BJ (cell line): ENCODE data around the gene CORO6. TPM values are rescaled to one million over a fixed set of nuclear protein-coding genes. Genes with fewer than 3 reads are reported as not detected.

Experiments used
- CTCF ChIA-PET: fragments of 350-600 bp; formaldehyde crosslinking; extraction: SDS; loops from one replicate; lab custom pipeline; 2021; ENCODE audit warnings: antibody characterized with exemption, inconsistent platforms; lab: Yijun Ruan, JAX
- POLR2A ChIA-PET: fragments of 300-600 bp; sonication (Branson Sonifier 250); formaldehyde crosslinking; extraction: SDS; loops from one replicate; lab custom pipeline; 2021; ENCODE audit warnings: antibody characterized with exemption; lab: Charles Lee
- DNase-seq: peaks from one replicate; pipeline ENCODE4 v3.0.0-alpha.2; 2011; ENCODE audit warnings: low read depth
- H3K27me3 ChIP-seq: 2 replicates; pipeline ENCODE4 v1.6.0; 2011; ENCODE audit warnings: low read length; ENCODE audit not compliant: control insufficient read depth, insufficient read depth
- H3K36me3 ChIP-seq: 2 replicates; pipeline ENCODE4 v1.5.1; 2011; ENCODE audit warnings: low read length; ENCODE audit not compliant: control insufficient read depth, insufficient read depth
- H3K4me3 ChIP-seq: 2 replicates; pipeline ENCODE4 v1.5.1; 2011; ENCODE audit warnings: low read depth, mild to moderate bottlenecking, control low read depth, low read length
- polyA plus RNA-seq: library from polyadenylated mRNA; depleted of rRNA; stranded (reverse); fragments of >200 nt; gene quantifications from 2 replicates; pipeline ENCODE4 v1.2.3, GENCODE V29; 2011; rRNA removed
- small RNA-seq: library from RNA; depleted of rRNA; stranded (forward); fragments of <200 nt; gene quantifications from one replicate; pipeline ENCODE3, GENCODE V24; 2012; ENCODE audit warnings: low replicate concordance, low read depth; ENCODE audit not compliant: insufficient read length
- TF ChIP-seq, protein P1 (sequence below): IDR thresholded peaks from 2 replicates; pipeline ENCODE4 v1.5.1; 2011; ENCODE audit warnings: low read depth, mild to moderate bottlenecking, control low read depth, inconsistent platforms, low read length, moderate library complexity; ENCODE audit not compliant: insufficient read depth

The CORO6 gene
- polyA plus RNA-seq, 1 experiment, result 19.3 TPM

GRCh38 chr17:29566473-29567303 lies 56.0 kb downstream of the CORO6 start, which contains the start of gene ABHD15:
Gene ABHD15, minus strand, starts transcription at chr17:29567037. Its CDS starts 71 bp downstream, at chr17:29566966.
- POLR2A ChIA-PET, result interaction anchor here (0.6 kb wide), 1 partner anchor 195 kb away, joined by 4 read pairs; no protein-coding TSS in a partner anchor

DNA sequence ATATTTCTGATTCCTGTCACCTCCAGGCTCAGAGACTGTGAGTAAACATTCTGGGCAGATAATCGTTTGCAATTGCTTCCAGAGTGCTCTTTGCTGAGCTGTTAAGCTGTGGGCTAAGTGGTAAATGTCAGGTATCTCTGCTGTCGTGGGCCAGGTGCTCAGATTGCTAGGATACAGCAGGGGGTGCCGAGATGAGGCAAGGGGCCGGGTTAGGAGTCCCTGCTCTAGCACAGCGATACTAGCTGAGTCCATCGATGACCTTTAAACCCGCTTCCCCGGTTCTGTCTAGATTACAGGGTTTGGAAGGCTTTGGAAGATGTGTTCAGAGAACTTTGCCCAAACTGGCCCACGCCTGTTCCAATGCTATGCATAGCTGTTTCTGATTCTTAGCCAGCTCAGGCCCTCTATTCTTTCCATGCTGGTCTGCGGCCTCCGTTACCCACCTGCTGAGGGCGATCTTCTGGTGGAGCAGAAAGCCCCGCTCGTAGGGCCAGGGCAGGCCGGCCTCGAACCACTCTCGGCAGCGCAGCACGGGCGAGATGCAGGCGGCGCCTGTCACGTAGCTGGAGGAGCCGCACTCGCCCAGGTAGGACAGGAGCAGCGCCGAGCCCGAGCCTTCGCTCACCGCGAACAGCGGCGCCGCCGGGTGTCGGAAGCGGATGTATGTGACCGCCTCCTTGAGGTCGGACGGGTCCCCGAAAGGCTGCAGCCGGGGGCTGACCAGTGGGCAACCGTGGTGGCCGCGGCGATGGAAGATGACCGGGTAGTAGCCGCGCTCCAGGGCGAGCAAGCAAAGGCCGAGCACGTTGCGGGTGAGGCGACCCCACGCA lies 56.9 kb downstream of the CORO6 start:
- H3K27me3 ChIP-seq, result no peaks in the 10 kb centered on the region
- no peak for DNase-seq
- ChIA-PET POLR2A (no interaction called here), CTCF (interaction anchor here (0.9 to 4.7 kb wide), 7 partner anchors 10 to 442 kb away, joined by 3 to 30 read pairs (median 4); no protein-coding TSS in a partner anchor)
- peak overlapping the region; percentile 33 for H3K4me3 ChIP-seq
- H3K36me3 ChIP-seq, result peaks cover 4% of the 10 kb centered on the region
- TF ChIP-seq, protein P1, sequence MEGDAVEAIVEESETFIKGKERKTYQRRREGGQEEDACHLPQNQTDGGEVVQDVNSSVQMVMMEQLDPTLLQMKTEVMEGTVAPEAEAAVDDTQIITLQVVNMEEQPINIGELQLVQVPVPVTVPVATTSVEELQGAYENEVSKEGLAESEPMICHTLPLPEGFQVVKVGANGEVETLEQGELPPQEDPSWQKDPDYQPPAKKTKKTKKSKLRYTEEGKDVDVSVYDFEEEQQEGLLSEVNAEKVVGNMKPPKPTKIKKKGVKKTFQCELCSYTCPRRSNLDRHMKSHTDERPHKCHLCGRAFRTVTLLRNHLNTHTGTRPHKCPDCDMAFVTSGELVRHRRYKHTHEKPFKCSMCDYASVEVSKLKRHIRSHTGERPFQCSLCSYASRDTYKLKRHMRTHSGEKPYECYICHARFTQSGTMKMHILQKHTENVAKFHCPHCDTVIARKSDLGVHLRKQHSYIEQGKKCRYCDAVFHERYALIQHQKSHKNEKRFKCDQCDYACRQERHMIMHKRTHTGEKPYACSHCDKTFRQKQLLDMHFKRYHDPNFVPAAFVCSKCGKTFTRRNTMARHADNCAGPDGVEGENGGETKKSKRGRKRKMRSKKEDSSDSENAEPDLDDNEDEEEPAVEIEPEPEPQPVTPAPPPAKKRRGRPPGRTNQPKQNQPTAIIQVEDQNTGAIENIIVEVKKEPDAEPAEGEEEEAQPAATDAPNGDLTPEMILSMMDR, result no peak

More at GRCh38 chr17:29566473-29567303, 56.0 kb downstream of the CORO6 start, which contains the start of gene ABHD15:
- no peak for DNase-seq
- TF ChIP-seq, protein P1, result no peak
- CTCF ChIA-PET, result interaction anchor here (0.9 to 4.7 kb wide), 7 partner anchors 11 to 443 kb away, joined by 3 to 30 read pairs (median 11); no protein-coding TSS in a partner anchor
- H3K27me3 ChIP-seq, result no peaks in the 10 kb centered on the region
- peak within 1 kb of the TSS; percentile 49 for H3K4me3 ChIP-seq
- H3K36me3 ChIP-seq, result peaks cover 4% of the 10 kb centered on the region

Small RNA genes within 50 kb of the gene (small RNA-seq; reads per million reads assigned to genes)
- not detected for gene RNU6-920P

Other genes with a start within 250 kb of the CORO6 start
- 9.1 and 22.1 TPM in 2 replicates for gene TAOK1, start 232.5 kb downstream of the CORO6 start, polyA plus RNA-seq
- 5.2 and 5.8 TPM in 2 replicates for gene ABHD15, start 55.9 kb downstream of the CORO6 start, polyA plus RNA-seq
- 26.8 and 38.7 TPM in 2 replicates for gene TP53I13, start 54.2 kb downstream of the CORO6 start, polyA plus RNA-seq
- 21.6 and 32.0 TPM in 2 replicates for gene GIT1, start 33.3 kb downstream of the CORO6 start, polyA plus RNA-seq
- 1.9 and 3.1 TPM in 2 replicates for gene ANKRD13B, start 29.8 kb downstream of the CORO6 start, polyA plus RNA-seq